Right lobe of liver (tissue), 4 donors: ENCODE data around the gene PPP1R27.

Experiments used
- POLR2A ChIP-seq: fragments of 450-650 bp; IDR thresholded peaks from one replicate; pipeline ENCODE4 v1.6.1; 2017; ENCODE audit warnings: antibody characterized with exemption, mild to moderate bottlenecking
- TF ChIP-seq, protein P1 (sequence below), 4 donors: fragments of 200-600 bp in 3 of 4; fragments of 450-650 bp in 1 of 4; IDR thresholded peaks; one replicate each; pipeline versions ENCODE4 v1.5.1 to v1.8.0; 2016 to 2022; ENCODE audit warnings: antibody characterized with exemption in 4 of 4, mild to moderate bottlenecking in 2 of 4
- donor health status: DM: no; HTN: no; CAD: no.
- donor health status: DM: no; HTN: no; CAD: no.
- donor health status: DM: no; HTN: yes; CAD: no.

DNA sequence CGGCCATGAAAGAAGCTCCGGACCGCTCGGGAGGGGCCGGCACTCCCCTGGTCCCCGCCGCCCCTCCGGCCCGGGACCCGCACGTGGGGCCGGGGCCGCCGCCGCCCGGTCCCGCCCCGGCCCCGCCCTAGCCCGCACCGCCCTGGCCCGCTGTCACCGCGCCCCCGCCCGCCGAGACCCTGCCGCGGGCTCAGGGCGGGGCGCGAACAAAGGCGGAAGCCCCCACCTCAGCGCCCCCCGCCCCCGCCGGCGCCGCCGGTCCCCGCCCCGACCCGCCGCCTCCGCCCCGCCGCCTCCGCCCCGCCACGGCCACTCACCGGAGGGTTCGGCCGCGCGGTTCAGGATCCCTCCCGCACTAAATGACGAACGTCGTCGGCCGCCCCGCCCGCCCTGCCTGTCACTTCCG, 36.1 kb upstream of the PPP1R27 start, which contains the start of gene ARHGDIA:
- TF ChIP-seq, protein P1, sequence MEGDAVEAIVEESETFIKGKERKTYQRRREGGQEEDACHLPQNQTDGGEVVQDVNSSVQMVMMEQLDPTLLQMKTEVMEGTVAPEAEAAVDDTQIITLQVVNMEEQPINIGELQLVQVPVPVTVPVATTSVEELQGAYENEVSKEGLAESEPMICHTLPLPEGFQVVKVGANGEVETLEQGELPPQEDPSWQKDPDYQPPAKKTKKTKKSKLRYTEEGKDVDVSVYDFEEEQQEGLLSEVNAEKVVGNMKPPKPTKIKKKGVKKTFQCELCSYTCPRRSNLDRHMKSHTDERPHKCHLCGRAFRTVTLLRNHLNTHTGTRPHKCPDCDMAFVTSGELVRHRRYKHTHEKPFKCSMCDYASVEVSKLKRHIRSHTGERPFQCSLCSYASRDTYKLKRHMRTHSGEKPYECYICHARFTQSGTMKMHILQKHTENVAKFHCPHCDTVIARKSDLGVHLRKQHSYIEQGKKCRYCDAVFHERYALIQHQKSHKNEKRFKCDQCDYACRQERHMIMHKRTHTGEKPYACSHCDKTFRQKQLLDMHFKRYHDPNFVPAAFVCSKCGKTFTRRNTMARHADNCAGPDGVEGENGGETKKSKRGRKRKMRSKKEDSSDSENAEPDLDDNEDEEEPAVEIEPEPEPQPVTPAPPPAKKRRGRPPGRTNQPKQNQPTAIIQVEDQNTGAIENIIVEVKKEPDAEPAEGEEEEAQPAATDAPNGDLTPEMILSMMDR (IDR thresholded peaks at IDR 0.05), result no peak
- TF ChIP-seq POLR2A, result no peak
